Skeletal muscle satellite cell (primary cell): ENCODE measurements around the gene GOSR1.
"Not testable (repeated sequence)": the region's sequence is repeated elsewhere in the genome, so short reads cannot be mapped to it uniquely, and the experiment has no call there.

Experiments used
- H3K27me3 ChIP-seq: 2 replicates; pipeline ENCODE4 v1.7.0; 2013; ENCODE audit warnings: low read length; ENCODE audit not compliant: control insufficient read depth, insufficient read depth
- H3K36me3 ChIP-seq: 2 replicates; pipeline ENCODE4 v1.7.0; 2013; ENCODE audit warnings: mild to moderate bottlenecking, control low read depth, low read length; ENCODE audit not compliant: insufficient read depth
- H3K4me1 ChIP-seq: 2 replicates; pipeline ENCODE4 v1.7.0; 2013; ENCODE audit warnings: low read length; ENCODE audit not compliant: control insufficient read depth, insufficient read depth
- H3K4me2 ChIP-seq: 2 replicates; pipeline ENCODE4 v1.7.0; 2013; ENCODE audit warnings: mild to moderate bottlenecking, low read length
- H3K4me3 ChIP-seq: 2 replicates; pipeline ENCODE4 v1.7.0; 2013; ENCODE audit warnings: low read length
- H3K9ac ChIP-seq: 2 replicates; pipeline ENCODE4 v1.7.0; 2013; ENCODE audit warnings: mild to moderate bottlenecking, low read depth, low read length, moderate library complexity
- H3K9me3 ChIP-seq: replicated peaks from 2 replicates; pipeline ENCODE4 v1.7.0; 2013; ENCODE audit warnings: mild to moderate bottlenecking, control low read depth, low read length

The GOSR1 gene

GRCh38 chr17:30557916-30558685, 80.9 kb downstream of the GOSR1 start:
- Histone ChIP-seq H3K4me1 (no peaks in the 10 kb centered on the region), H3K4me3 (no peak overlapping the region), H3K27me3 (peaks cover 25% of the 10 kb centered on the region), H3K9me3 (no peaks in the 10 kb centered on the region), H3K4me2 (peak overlapping the region; percentile 9), H3K9ac (no peak overlapping the region), H3K36me3 (no peaks in the 10 kb centered on the region)

GRCh38 chr17:30558686-30559545, 81.7 kb downstream of the GOSR1 start:
- Histone ChIP-seq H3K4me2 (no peak overlapping the region), H3K4me3 (no peak overlapping the region), H3K4me1 (no peaks in the 10 kb centered on the region), H3K27me3 (peaks cover 28% of the 10 kb centered on the region), H3K36me3 (no peaks in the 10 kb centered on the region), H3K9ac (no peak overlapping the region), H3K9me3 (no peaks in the 10 kb centered on the region)

- peaks cover 32% of the 10 kb centered on the region for H3K27me3 ChIP-seq
- H3K9ac ChIP-seq: no peak overlapping the region
- no peaks in the 10 kb centered on the region for H3K9me3 ChIP-seq
- H3K4me3 ChIP-seq: no peak overlapping the region
- no peaks in the 10 kb centered on the region for H3K4me1 ChIP-seq
- no peaks in the 10 kb centered on the region for H3K36me3 ChIP-seq
- no peak overlapping the region for H3K4me2 ChIP-seq
These were observed 82.4 kb downstream of the GOSR1 start for GRCh38 chr17:30559656-30560055.

- not testable (repeated sequence) for H3K9ac ChIP-seq, H3K9me3 ChIP-seq, H3K4me1 ChIP-seq, H3K4me2 ChIP-seq, H3K4me3 ChIP-seq, H3K36me3 ChIP-seq
- H3K27me3 ChIP-seq: peaks cover 39% of the 10 kb centered on the region
These were observed 83.2 kb downstream of the GOSR1 start for GRCh38 chr17:30560117-30561026.

- not testable (repeated sequence) for H3K9me3 ChIP-seq, H3K4me3 ChIP-seq, H3K9ac ChIP-seq, H3K36me3 ChIP-seq, H3K4me1 ChIP-seq, H3K4me2 ChIP-seq
- peaks cover 50% of the 10 kb centered on the region for H3K27me3 ChIP-seq
These were observed 84.6 kb downstream of the GOSR1 start for GRCh38 chr17:30561766-30562165.

- H3K27me3 ChIP-seq: peaks cover 61% of the 10 kb centered on the region
- H3K4me2 ChIP-seq, H3K9me3 ChIP-seq, H3K9ac ChIP-seq, H3K4me1 ChIP-seq, H3K36me3 ChIP-seq, H3K4me3 ChIP-seq: not testable (repeated sequence)
These were observed 86.1 kb downstream of the GOSR1 start for GRCh38 chr17:30563131-30563904.

- H3K4me3 ChIP-seq, H3K4me1 ChIP-seq, H3K4me2 ChIP-seq, H3K36me3 ChIP-seq, H3K9ac ChIP-seq, H3K9me3 ChIP-seq: not testable (repeated sequence)
- H3K27me3 ChIP-seq: peaks cover 59% of the 10 kb centered on the region
These were observed 86.7 kb downstream of the GOSR1 start for GRCh38 chr17:30563905-30564390.

- not testable (repeated sequence) for H3K4me3 ChIP-seq, H3K4me2 ChIP-seq, H3K9ac ChIP-seq, H3K4me1 ChIP-seq, H3K9me3 ChIP-seq, H3K36me3 ChIP-seq
- H3K27me3 ChIP-seq: peaks cover 57% of the 10 kb centered on the region
These were observed 87.3 kb downstream of the GOSR1 start for GRCh38 chr17:30564422-30565072.

GRCh38 chr17:30565073-30565935, 88.1 kb downstream of the GOSR1 start:
- Histone ChIP-seq H3K4me2 (no peak overlapping the region), H3K36me3 (no peaks in the 10 kb centered on the region), H3K4me3 (no peak overlapping the region), H3K9ac (no peak overlapping the region), H3K27me3 (peaks cover 50% of the 10 kb centered on the region), H3K9me3 (no peaks in the 10 kb centered on the region), H3K4me1 (peaks cover 8% of the 10 kb centered on the region)

- H3K9ac ChIP-seq, H3K4me1 ChIP-seq, H3K9me3 ChIP-seq, H3K4me2 ChIP-seq, H3K4me3 ChIP-seq, H3K36me3 ChIP-seq: not testable (repeated sequence)
- H3K27me3 ChIP-seq: peaks cover 45% of the 10 kb centered on the region
These were observed 88.9 kb downstream of the GOSR1 start for GRCh38 chr17:30566104-30566503.
